RWPE2 (cell line): ENCODE measurements around the gene ATXN2.

Experiments
- ATAC-seq: fragments of 200-7000 bp; cut with Tn5 transposase; 3 replicates; pipeline ENCODE4 v1.9.1; 2021; ENCODE audit warnings: low read depth
- DNase-seq: peaks from one replicate; pipeline ENCODE4 v3.0.0-alpha.2; 2020; ENCODE audit warnings: low spot score
- H3K27ac ChIP-seq: fragments of 450-650 bp; 2 replicates; pipeline ENCODE4 v1.5.1; 2017; ENCODE audit warnings: mild to moderate bottlenecking; ENCODE audit not compliant: poor library complexity, severe bottlenecking
- H3K27me3 ChIP-seq: fragments of 250-450 bp; sonication (Bioruptor Pico); 2 replicates; pipeline ENCODE4 v1.5.1; 2021; ENCODE audit warnings: mild to moderate bottlenecking, moderate library complexity; ENCODE audit not compliant: insufficient read depth, poor library complexity, severe bottlenecking
- H3K36me3 ChIP-seq: fragments of 250-450 bp; sonication (Bioruptor Pico); 2 replicates; pipeline ENCODE4 v1.5.1; 2020; ENCODE audit warnings: low read depth, mild to moderate bottlenecking, moderate library complexity
- H3K4me1 ChIP-seq: fragments of 250-450 bp; sonication (Bioruptor Pico); 2 replicates; pipeline ENCODE4 v1.5.1; 2021; ENCODE audit warnings: mild to moderate bottlenecking, moderate library complexity; ENCODE audit not compliant: insufficient read depth, poor library complexity, severe bottlenecking
- H3K4me3 ChIP-seq: fragments of 250-450 bp; sonication (Bioruptor Pico); 2 replicates; pipeline ENCODE4 v1.5.1; 2021; ENCODE audit warnings: mild to moderate bottlenecking, moderate library complexity; ENCODE audit not compliant: severe bottlenecking
- H3K9me3 ChIP-seq: fragments of 250-450 bp; sonication (Bioruptor Pico); 2 replicates; pipeline ENCODE4 v1.5.1; 2021; ENCODE audit warnings: mild to moderate bottlenecking, moderate library complexity; ENCODE audit not compliant: severe bottlenecking
- TF ChIP-seq, protein P1 (sequence below): fragments of 450-650 bp; IDR thresholded peaks from one replicate; pipeline ENCODE4 v1.5.1; 2017; ENCODE audit warnings: mild to moderate bottlenecking, moderate library complexity; ENCODE audit not compliant: poor library complexity, severe bottlenecking

The ATXN2 gene

GRCh38 chr12:111441107-111441928 is 157.8 kb downstream of the ATXN2 start:
- Histone ChIP-seq H3K36me3 (peaks cover under 1% of the 10 kb centered on the region; the same call in 1 of the 2 replicates), H3K4me3 (no peak overlapping the region), H3K9me3 (no peaks in the 10 kb centered on the region), H3K4me1 (peaks cover 39% of the 10 kb centered on the region), H3K27me3 (no peaks in the 10 kb centered on the region), H3K27ac (no peak overlapping the region)
- no peak for ATAC-seq
- TF ChIP-seq, protein P1, sequence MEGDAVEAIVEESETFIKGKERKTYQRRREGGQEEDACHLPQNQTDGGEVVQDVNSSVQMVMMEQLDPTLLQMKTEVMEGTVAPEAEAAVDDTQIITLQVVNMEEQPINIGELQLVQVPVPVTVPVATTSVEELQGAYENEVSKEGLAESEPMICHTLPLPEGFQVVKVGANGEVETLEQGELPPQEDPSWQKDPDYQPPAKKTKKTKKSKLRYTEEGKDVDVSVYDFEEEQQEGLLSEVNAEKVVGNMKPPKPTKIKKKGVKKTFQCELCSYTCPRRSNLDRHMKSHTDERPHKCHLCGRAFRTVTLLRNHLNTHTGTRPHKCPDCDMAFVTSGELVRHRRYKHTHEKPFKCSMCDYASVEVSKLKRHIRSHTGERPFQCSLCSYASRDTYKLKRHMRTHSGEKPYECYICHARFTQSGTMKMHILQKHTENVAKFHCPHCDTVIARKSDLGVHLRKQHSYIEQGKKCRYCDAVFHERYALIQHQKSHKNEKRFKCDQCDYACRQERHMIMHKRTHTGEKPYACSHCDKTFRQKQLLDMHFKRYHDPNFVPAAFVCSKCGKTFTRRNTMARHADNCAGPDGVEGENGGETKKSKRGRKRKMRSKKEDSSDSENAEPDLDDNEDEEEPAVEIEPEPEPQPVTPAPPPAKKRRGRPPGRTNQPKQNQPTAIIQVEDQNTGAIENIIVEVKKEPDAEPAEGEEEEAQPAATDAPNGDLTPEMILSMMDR: no peak
- DNase-seq: no peak

GRCh38 chr12:111440631-111441030 is 158.5 kb downstream of the ATXN2 start:
- no peaks in the 10 kb centered on the region; the same call in 1 of the 2 replicates for H3K36me3 ChIP-seq

GRCh38 chr12:111440152-111440551 is 159.0 kb downstream of the ATXN2 start:
- Histone ChIP-seq H3K36me3 (no peaks in the 10 kb centered on the region; the same call in 1 of the 2 replicates), H3K27me3 (no peaks in the 10 kb centered on the region), H3K9me3 (no peaks in the 10 kb centered on the region), H3K27ac (peak overlapping the region; percentile 89), H3K4me1 (peaks cover 33% of the 10 kb centered on the region), H3K4me3 (no peak overlapping the region)
- TF ChIP-seq, protein P1: no peak
- DNase-seq: no peak
- ATAC-seq: no peak

More at GRCh38 chr12:111440631-111441030, 158.5 kb downstream of the ATXN2 start:
- H3K4me1 ChIP-seq: peaks cover 33% of the 10 kb centered on the region
- TF ChIP-seq, protein P1: no peak
- ATAC-seq (no peak), DNase-seq (no peak)
- peak overlapping the region; percentile 89 for H3K27ac ChIP-seq
- H3K27me3 ChIP-seq: no peaks in the 10 kb centered on the region
- H3K4me3 ChIP-seq: no peak overlapping the region
- no peaks in the 10 kb centered on the region for H3K9me3 ChIP-seq

DNA sequence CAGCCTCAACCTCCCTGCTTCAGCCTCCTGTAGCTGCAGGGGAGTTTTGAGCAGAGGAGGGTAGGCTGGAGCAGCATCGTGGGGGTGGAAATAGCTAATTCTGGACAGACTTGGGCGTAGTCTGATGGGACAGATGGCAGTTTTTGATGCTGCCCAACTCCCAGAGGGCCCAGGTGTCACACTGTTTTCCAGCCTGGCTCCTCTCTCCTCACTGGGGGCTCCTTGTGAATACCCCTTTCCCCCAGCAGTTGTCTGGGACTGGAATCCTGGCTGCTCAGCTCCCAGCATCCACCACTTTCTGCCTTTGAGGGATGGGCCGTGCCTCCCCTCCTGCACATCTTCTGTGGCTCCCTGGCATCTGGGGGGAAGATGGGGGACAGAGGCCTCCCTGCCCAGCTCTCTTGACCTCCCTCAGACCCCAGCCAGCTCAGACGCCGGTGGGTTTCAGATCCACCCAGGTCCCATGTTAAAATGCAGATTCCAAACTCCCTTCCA is 159.4 kb downstream of the ATXN2 start:
- Histone ChIP-seq H3K4me1 (peaks cover 38% of the 10 kb centered on the region), H3K27ac (peak overlapping the region; percentile 89)

More for the DNA sequence above, 159.4 kb downstream of the ATXN2 start:
- H3K27me3 ChIP-seq: no peaks in the 10 kb centered on the region
- no peak overlapping the region for H3K4me3 ChIP-seq
- H3K9me3 ChIP-seq: no peaks in the 10 kb centered on the region
- DNase-seq (no peak), ATAC-seq (no peak)
- TF ChIP-seq, protein P1: no peak
- H3K36me3 ChIP-seq: no peaks in the 10 kb centered on the region; the same call in 1 of the 2 replicates
